Endothelial cell of umbilical vein (primary cell): ENCODE results near the gene NOSIP. TPM values are rescaled to one million over a fixed set of nuclear protein-coding genes. Genes with fewer than 3 reads are reported as not detected.

Experiments used
- BruUV-seq: library from RNA; stranded (reverse); fragments of 400-500 nt; replicated peaks from 2 replicates; lab custom pipeline; 2021; lab: Mats Ljungman, UMichigan
- CTCF ChIA-PET: fragments of 300-600, 350-600 bp; sonication (Branson Sonifier 250); formaldehyde crosslinking; loops from one replicate; lab custom pipeline; 2021; ENCODE audit warnings: antibody characterized with exemption, inconsistent platforms; lab: Charles Lee
- POLR2A ChIA-PET: fragments of 300-600, 350-600 bp; sonication (Branson Sonifier 250); formaldehyde crosslinking; loops from one replicate; lab custom pipeline; 2021; ENCODE audit warnings: antibody characterized with exemption, inconsistent platforms; lab: Charles Lee
- DNase-seq: peaks from one replicate; pipeline ENCODE4 v3.0.0-alpha.2; 2011; ENCODE audit warnings: low read depth, low spot score
- FAIRE-seq: peaks from 2 replicates; lab custom pipeline; 2011; peaks lifted over from hg19 to GRCh38; lab: Jason Lieb, UNC
- H2AFZ ChIP-seq: 2 replicates; pipeline ENCODE4 v1.6.0; 2012; ENCODE audit warnings: low read depth, low read length, control low read depth, inconsistent platforms
- H3K27ac ChIP-seq: 2 replicates; pipeline ENCODE4 v1.5.1; 2011; ENCODE audit warnings: low read depth, mild to moderate bottlenecking, control low read depth, low read length, moderate library complexity; ENCODE audit not compliant: insufficient read depth
- H3K27me3 ChIP-seq, 2 experiments: 2 replicates each; pipeline versions ENCODE4 v1.6.0 to v1.6.1; 2011; ENCODE audit warnings: low read length in 2 of 2, mixed read lengths in 1 of 2; ENCODE audit not compliant: control insufficient read depth in 2 of 2, insufficient read depth in 2 of 2
- H3K36me3 ChIP-seq, 2 experiments: 2 replicates in 1 of 2; 3 replicates in 1 of 2; pipeline ENCODE4 v1.5.1; 2011; ENCODE audit warnings: low read length in 2 of 2, mild to moderate bottlenecking in 1 of 2, moderate library complexity in 1 of 2; ENCODE audit not compliant: control insufficient read depth in 2 of 2, insufficient read depth in 2 of 2; ENCODE audit errors: extremely low read depth in 1 of 2
- H3K4me1 ChIP-seq: 3 replicates; pipeline ENCODE4 v1.5.1; 2011; ENCODE audit warnings: mild to moderate bottlenecking, low read length; ENCODE audit not compliant: control insufficient read depth, insufficient read depth; ENCODE audit errors: extremely low read depth
- H3K4me2 ChIP-seq: 2 replicates; pipeline ENCODE4 v1.6.1; 2011; ENCODE audit warnings: low read length, control low read depth, mixed read lengths; ENCODE audit not compliant: insufficient read depth
- H3K4me3 ChIP-seq, 3 experiments: fragments of 200-600 bp in 1 of 3; sonication (generic), shearing (Covaris generic) in 1 of 3; replicated peaks in 1 of 3; 2 replicates each; pipeline ENCODE4 v1.5.1; 2011 to 2016; ENCODE audit warnings: control low read depth in 3 of 3, low read length in 3 of 3, mild to moderate bottlenecking in 2 of 3, inconsistent platforms in 1 of 3, low read depth in 1 of 3, moderate library complexity in 1 of 3; ENCODE audit not compliant: insufficient read depth in 1 of 3
- H3K79me2 ChIP-seq: 2 replicates; pipeline ENCODE4 v1.6.0; 2012; ENCODE audit warnings: low read length, inconsistent platforms; ENCODE audit not compliant: control insufficient read depth, insufficient read depth
- H3K9ac ChIP-seq: replicated peaks from 2 replicates; pipeline ENCODE3; 2011; ENCODE audit warnings: low read length, control low read depth; ENCODE audit not compliant: insufficient read depth; ENCODE audit errors: extremely low read depth
- H3K9me1 ChIP-seq: replicated peaks from 3 replicates; pipeline ENCODE4 v1.6.0; 2011; ENCODE audit warnings: mild to moderate bottlenecking, low read length; ENCODE audit not compliant: control insufficient read depth, insufficient read depth; ENCODE audit errors: extremely low read depth
- H3K9me3 ChIP-seq: replicated peaks from 2 replicates; pipeline ENCODE4 v1.5.1; 2012; ENCODE audit warnings: low read length, inconsistent platforms; ENCODE audit not compliant: control insufficient read depth, insufficient read depth
- H4K20me1 ChIP-seq: replicated peaks from 2 replicates; pipeline ENCODE3; 2011; ENCODE audit warnings: mild to moderate bottlenecking, low read length; ENCODE audit not compliant: control insufficient read depth, insufficient read depth; ENCODE audit errors: extremely low read depth
- CTCF ChIP-seq, 2 donors: IDR thresholded peaks; 1 replicate in 1 of 2; 2 replicates in 1 of 2; pipeline ENCODE4 v1.5.1; 2011; ENCODE audit warnings: low read length in 2 of 2, mild to moderate bottlenecking in 2 of 2, moderate library complexity in 2 of 2, control low read depth in 1 of 2, inconsistent platforms in 1 of 2, low read depth in 1 of 2; ENCODE audit not compliant: insufficient read depth in 1 of 2; ENCODE audit errors: extremely low read depth in 1 of 2
- EZH2 ChIP-seq: IDR thresholded peaks from 2 replicates; pipeline ENCODE4 v1.6.1; 2012; ENCODE audit warnings: borderline replicate concordance, low read depth, mild to moderate bottlenecking, moderate library complexity, low read length, inconsistent platforms; ENCODE audit not compliant: severe bottlenecking
- FOS ChIP-seq: IDR thresholded peaks from 2 replicates; pipeline ENCODE4 v1.6.1; 2011; ENCODE audit warnings: mild to moderate bottlenecking, low read length, moderate library complexity, borderline replicate concordance; ENCODE audit not compliant: insufficient read depth
- GATA2 ChIP-seq: IDR thresholded peaks from 2 replicates; pipeline ENCODE4 v1.7.0; 2011; ENCODE audit warnings: low read depth, mild to moderate bottlenecking, moderate library complexity, mixed read lengths, low read length; ENCODE audit not compliant: insufficient read length, insufficient read depth
- JUN ChIP-seq: IDR thresholded peaks from 2 replicates; pipeline ENCODE4 v1.6.1; 2011; ENCODE audit warnings: borderline replicate concordance, low read depth; ENCODE audit not compliant: insufficient read length, insufficient read depth
- MAX ChIP-seq: IDR thresholded peaks from 2 replicates; pipeline ENCODE4 v1.6.1; 2011; ENCODE audit not compliant: insufficient read depth, insufficient read length
- MYC ChIP-seq: IDR thresholded peaks from one replicate; pipeline ENCODE4 v1.6.1; 2011; ENCODE audit warnings: mild to moderate bottlenecking, low read depth, low read length
- POLR2A ChIP-seq: IDR thresholded peaks from 2 replicates; pipeline ENCODE4 v1.6.1; 2012; ENCODE audit warnings: low read depth, mild to moderate bottlenecking, control low read depth, low read length
- POLR2AphosphoS5 ChIP-seq: IDR thresholded peaks from 2 replicates; pipeline ENCODE4 v1.6.1; 2012; ENCODE audit warnings: low read depth, mild to moderate bottlenecking, control low read depth, low read length, moderate library complexity; ENCODE audit not compliant: insufficient read depth
- dilution Hi-C: fragments of 300-500 bp; cut with MboI; formaldehyde crosslinking; loops from one replicate; pipeline ENCODE4 v1.15.0; 2019; ENCODE audit warnings: low sequenced_read_pairs; ENCODE audit not compliant: extremely low pct_ligation_motif_present
- intact Hi-C: fragments of 100-400 bp; cut with micrococcal nuclease; formaldehyde crosslinking; loops from one replicate; pipeline ENCODE4 v1.10.0; 2022
- polyA plus RNA-seq, 4 experiments: library from polyadenylated mRNA; depleted of rRNA in 3 of 4; stranded (reverse) in 3 of 4; unstranded in 1 of 4; fragments of >200 nt; gene quantifications; 2 replicates each; pipeline versions ENCODE4 v1.2.1 to v1.2.3, GENCODE V29; 2011 to 2012; ENCODE audit warnings: missing spikeins in 1 of 4
- total RNA-seq: library from RNA; stranded (reverse); gene quantifications from 2 replicates; pipeline ENCODE4 v1.2.3, GENCODE V29; 2021

The NOSIP gene
- total and polyA plus RNA-seq, 2 donors (not counting 3 experiments of a cell fraction or from before 2014, with no cell fraction given) = 77.5 to 128 TPM

GRCh38 chr19:49515767-49516166 lies 64.6 kb downstream of the NOSIP start:
- FAIRE-seq = no peak
- no TSS peak for BruUV-seq
- DNase-seq = peak; percentile 50

More at GRCh38 chr19:49515767-49516166, 64.6 kb downstream of the NOSIP start:
- dilution Hi-C loops = no loop called here
- H4K20me1 ChIP-seq = no peaks in the 10 kb centered on the region
- no peaks in the 10 kb centered on the region for H3K9me3 ChIP-seq
- ChIA-PET POLR2A (interaction anchor here (1.8 kb wide), 1 partner anchor 12 kb away, joined by 5 read pairs; the partner anchor contains the start of gene RCN3), CTCF (interaction anchor here (1.8 kb wide), 1 partner anchor 31 kb away, joined by 10 read pairs; no protein-coding TSS in a partner anchor)
- H3K4me3 ChIP-seq = no peak overlapping the region
- H3K4me2 ChIP-seq = no peak overlapping the region
- intact Hi-C loops = no loop called here
- no peaks in the 10 kb centered on the region for H3K9me1 ChIP-seq
- H3K27me3 ChIP-seq = no peaks in the 10 kb centered on the region
- H3K36me3 ChIP-seq = peaks cover 0 to 2% of the 10 kb centered on the region in 2 experiments
- H3K27ac ChIP-seq = no peak overlapping the region
- no peak overlapping the region for H2AFZ ChIP-seq
- H3K9ac ChIP-seq = no peak overlapping the region
- no peak for TF ChIP-seq JUN
- TF ChIP-seq CTCF (IDR thresholded peaks at IDR 0.05; ENCODE audit: extremely low read depth in 1 of 2, insufficient read depth in 1 of 2, low read depth in 1 of 2, low read length in 2 of 2) = no peak
- TF ChIP-seq POLR2AphosphoS5 = no peak
- no peak for TF ChIP-seq FOS
- no peak for TF ChIP-seq POLR2A
- no peak for TF ChIP-seq MYC
- no peak for TF ChIP-seq GATA2
- TF ChIP-seq MAX = no peak
- TF ChIP-seq EZH2 = no peak
- no peaks in the 10 kb centered on the region for H3K79me2 ChIP-seq
- peaks cover 15% of the 10 kb centered on the region for H3K4me1 ChIP-seq
